ENCODE results near the gene SMPD2.
"Not testable (repeated sequence)": the region's sequence is repeated elsewhere in the genome, so short reads cannot be mapped to it uniquely, and the experiment has no call there.

SMPD2 gene

GRCh38 chr6:109447087-109447486 is 6.6 kb downstream of the SMPD2 start:
- no peak for DNase-seq

- DNase-seq = no peak
These were observed 7.5 kb downstream of the SMPD2 start for GRCh38 chr6:109447878-109448555.

GRCh38 chr6:109448615-109449014 is 8.1 kb downstream of the SMPD2 start:
- DNase-seq = no peak

- DNase-seq = no peak
These were observed 8.7 kb downstream of the SMPD2 start for GRCh38 chr6:109449064-109449794.

GRCh38 chr6:109449795-109450673 is 9.5 kb downstream of the SMPD2 start:
- DNase-seq = peak; percentile 37

GRCh38 chr6:109450801-109451200 is 10.3 kb downstream of the SMPD2 start:
- no peak for DNase-seq

- DNase-seq = no peak
These were observed 10.9 kb downstream of the SMPD2 start for GRCh38 chr6:109451376-109451775.

GRCh38 chr6:109452181-109452580 is 11.7 kb downstream of the SMPD2 start:
- DNase-seq = no peak

GRCh38 chr6:109453156-109453555 is 12.6 kb downstream of the SMPD2 start:
- DNase-seq = no peak

- DNase-seq = no peak
These were observed 13.3 kb downstream of the SMPD2 start for GRCh38 chr6:109453594-109454495.

- peak; percentile 78 for DNase-seq
These were observed 14.2 kb downstream of the SMPD2 start for GRCh38 chr6:109454496-109455436.

GRCh38 chr6:109455437-109456110 is 15.1 kb downstream of the SMPD2 start, which contains the start of gene MICAL1:
Gene MICAL1, minus strand, starts transcription at chr6:109455772. Its CDS starts 1,576 bp downstream, at chr6:109454196.
- DNase-seq = peak; percentile 78

GRCh38 chr6:109456111-109456583 is 15.6 kb downstream of the SMPD2 start:
- no peak for DNase-seq

GRCh38 chr6:109456710-109457561 is 16.4 kb downstream of the SMPD2 start:
- DNase-seq = no peak

GRCh38 chr6:109457562-109457996 is 17.1 kb downstream of the SMPD2 start:
- DNase-seq = no peak

- peak; percentile 57 for DNase-seq
These were observed 18.4 kb downstream of the SMPD2 start for GRCh38 chr6:109458774-109459531.

GRCh38 chr6:109460161-109460829 is 19.8 kb downstream of the SMPD2 start:
- DNase-seq = no peak

- DNase-seq = not testable (repeated sequence)
These were observed 20.7 kb downstream of the SMPD2 start for GRCh38 chr6:109461205-109461604.

All from activated T-cell treated with anti-CD3 and anti-CD28 coated beads, Interleukin-2, amount 50 U/mL, for 1 hour (primary cell).